Duodenal mucosa (tissue), 2 donors: ENCODE results near the gene ADAMTS18.

Experiments used
- H3K27ac ChIP-seq: one replicate; pipeline ENCODE4 v1.7.0; 2013; ENCODE audit warnings: low read depth, low read length
- H3K27me3 ChIP-seq, 2 donors: one replicate each; pipeline ENCODE4 v1.7.0; 2013; ENCODE audit warnings: low read length in 2 of 2, control low read depth in 1 of 2; ENCODE audit not compliant: insufficient read depth in 2 of 2, control insufficient read depth in 1 of 2
- H3K36me3 ChIP-seq, 2 donors: one replicate each; pipeline ENCODE4 v1.7.0; 2013; ENCODE audit warnings: low read length in 2 of 2, control low read depth in 1 of 2; ENCODE audit not compliant: insufficient read depth in 2 of 2, control insufficient read depth in 1 of 2
- H3K4me1 ChIP-seq, 2 donors: one replicate each; pipeline ENCODE4 v1.7.0; 2013; ENCODE audit warnings: low read length in 2 of 2, control low read depth in 1 of 2; ENCODE audit not compliant: insufficient read depth in 2 of 2, control insufficient read depth in 1 of 2
- H3K4me3 ChIP-seq, 2 donors: one replicate each; pipeline ENCODE4 v1.7.0; 2013; ENCODE audit warnings: low read length in 2 of 2, low read depth in 1 of 2
- H3K9ac ChIP-seq, 2 donors: one replicate each; pipeline ENCODE4 v1.7.0; 2013; ENCODE audit warnings: low read length in 2 of 2, low read depth in 1 of 2
- H3K9me3 ChIP-seq, 2 donors: one replicate each; pipeline ENCODE4 v1.7.0; 2013; ENCODE audit warnings: low read length in 2 of 2, control low read depth in 1 of 2; ENCODE audit not compliant: control insufficient read depth in 1 of 2

Gene ADAMTS18

DNA sequence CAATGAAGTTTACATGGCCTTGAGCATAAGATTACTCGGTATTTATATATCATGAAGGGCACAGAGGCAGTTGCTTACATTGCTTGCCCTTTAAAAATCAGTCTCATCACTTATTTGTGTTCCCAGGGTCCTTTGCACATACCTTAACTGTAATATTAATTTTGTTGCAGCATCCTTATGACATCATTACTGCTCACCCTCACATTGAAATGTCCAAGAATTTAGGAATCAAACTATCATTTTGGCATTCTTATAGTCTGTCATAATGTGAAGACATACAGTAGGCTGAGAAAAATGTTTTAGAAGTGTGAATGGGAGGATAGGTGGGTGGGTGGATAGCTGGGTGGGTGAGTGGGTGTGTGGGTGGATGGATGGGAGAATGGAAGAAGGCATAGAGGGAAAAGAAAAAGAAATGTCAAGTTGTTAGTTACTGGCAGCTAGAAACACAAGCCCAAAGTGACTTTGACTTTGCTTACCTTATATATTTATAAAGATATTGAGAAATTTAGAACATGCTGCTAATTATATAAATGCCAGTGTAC, 17.8 kb downstream of the ADAMTS18 start:
- Histone ChIP-seq H3K4me1 (no peaks in the 10 kb centered on the region), H3K36me3 (no peaks in the 10 kb centered on the region), H3K27ac (no peak overlapping the region), H3K9me3 (no peaks in the 10 kb centered on the region), H3K4me3 (no peak overlapping the region), H3K9ac (no peak overlapping the region), H3K27me3 (no peaks in the 10 kb centered on the region)

DNA sequence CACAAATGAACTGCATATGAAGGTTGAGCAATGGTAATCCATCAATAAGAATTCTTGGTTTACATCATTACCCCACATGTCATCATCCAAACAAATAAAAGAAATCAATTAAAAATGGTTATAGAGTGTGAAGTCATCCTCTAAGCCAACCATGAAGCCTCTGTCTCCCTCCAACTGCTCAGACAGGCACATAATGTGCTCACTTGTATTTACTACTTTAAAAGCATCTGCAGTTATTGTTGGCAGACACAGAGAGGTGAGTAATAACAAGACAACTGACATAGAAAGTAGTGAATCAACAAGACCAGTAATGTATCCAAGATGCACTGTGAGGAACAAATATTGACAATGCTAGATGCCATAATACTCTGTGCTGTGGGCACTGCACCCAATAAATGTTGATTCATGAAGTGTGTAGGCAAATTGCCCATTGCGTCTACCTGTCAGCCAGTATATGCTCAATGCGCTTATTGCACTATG, 20.0 kb downstream of the ADAMTS18 start:
- H3K27ac ChIP-seq = no peak overlapping the region
- no peak overlapping the region for H3K9ac ChIP-seq
- no peak overlapping the region for H3K4me3 ChIP-seq
- H3K4me1 ChIP-seq = no peaks in the 10 kb centered on the region
- H3K36me3 ChIP-seq = no peaks in the 10 kb centered on the region
- H3K9me3 ChIP-seq = no peaks in the 10 kb centered on the region
- H3K27me3 ChIP-seq = no peaks in the 10 kb centered on the region

DNA sequence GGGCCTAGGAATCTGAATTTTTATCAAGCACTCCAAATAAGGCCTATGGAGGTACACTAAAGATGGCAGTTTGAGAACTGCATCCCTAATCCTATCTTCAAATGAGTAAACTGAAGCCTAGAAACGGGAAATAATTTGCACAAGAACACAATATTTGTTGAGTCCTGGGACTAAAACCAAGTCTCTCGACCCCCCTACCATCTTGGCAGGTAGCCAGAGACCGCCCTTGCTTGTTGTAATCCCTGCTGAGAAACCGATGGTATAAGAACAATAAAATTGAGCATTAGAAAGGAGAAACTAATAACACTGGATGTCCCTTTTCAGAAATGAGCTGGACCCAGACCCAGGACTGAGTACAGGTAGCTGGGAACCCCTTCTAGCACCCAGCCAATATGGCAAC, 24.4 kb downstream of the ADAMTS18 start:
- H3K9ac ChIP-seq = no peak overlapping the region
- no peaks in the 10 kb centered on the region for H3K9me3 ChIP-seq
- no peaks in the 10 kb centered on the region for H3K4me1 ChIP-seq
- H3K27me3 ChIP-seq = no peaks in the 10 kb centered on the region
- H3K36me3 ChIP-seq = no peaks in the 10 kb centered on the region
- no peak overlapping the region for H3K27ac ChIP-seq
- H3K4me3 ChIP-seq = no peak overlapping the region

DNA sequence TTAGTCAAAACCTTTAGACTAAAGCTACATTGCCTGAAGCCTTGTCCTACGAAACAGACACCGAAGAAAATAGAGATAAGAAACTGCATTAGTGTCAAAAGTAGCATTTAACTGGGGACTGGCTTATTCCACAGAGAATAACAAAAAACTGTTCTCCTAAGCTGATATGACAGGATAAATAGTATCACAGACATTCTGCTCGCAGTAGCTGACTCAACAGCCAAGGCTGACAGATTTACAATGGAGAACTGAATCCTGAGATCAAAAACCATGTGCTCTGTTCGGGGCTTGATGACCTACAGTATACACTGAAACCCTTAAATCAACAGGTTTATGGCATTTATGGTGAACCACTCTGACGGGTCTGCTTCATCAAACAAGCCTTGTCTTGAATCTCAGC, 25.5 kb downstream of the ADAMTS18 start:
- Histone ChIP-seq H3K27ac (no peak overlapping the region), H3K4me1 (no peaks in the 10 kb centered on the region), H3K9ac (no peak overlapping the region), H3K9me3 (no peaks in the 10 kb centered on the region), H3K4me3 (no peak overlapping the region), H3K36me3 (no peaks in the 10 kb centered on the region), H3K27me3 (no peaks in the 10 kb centered on the region)

DNA sequence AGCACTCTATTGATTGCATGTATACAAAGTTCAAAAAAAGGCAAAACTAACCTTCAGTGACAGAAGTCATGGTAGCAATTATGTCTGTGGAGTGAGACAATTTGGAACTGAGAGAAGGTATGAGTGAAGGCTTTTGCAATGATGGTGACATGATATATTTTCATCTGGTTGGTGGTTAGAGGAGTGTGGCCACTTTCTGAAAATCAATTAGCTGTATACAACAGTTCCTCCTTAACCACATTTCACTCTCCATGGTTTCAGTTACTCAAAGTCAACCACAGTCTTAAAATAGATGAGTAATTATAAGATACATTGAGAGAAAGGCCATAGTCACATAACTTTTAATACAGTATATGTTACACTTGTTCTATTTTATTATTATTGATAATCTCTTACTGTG, 26.2 kb downstream of the ADAMTS18 start:
- H3K27ac ChIP-seq = no peak overlapping the region
- no peak overlapping the region for H3K4me3 ChIP-seq
- H3K36me3 ChIP-seq = no peaks in the 10 kb centered on the region
- H3K9me3 ChIP-seq = no peaks in the 10 kb centered on the region
- H3K4me1 ChIP-seq = no peaks in the 10 kb centered on the region
- H3K9ac ChIP-seq = no peak overlapping the region
- H3K27me3 ChIP-seq = no peaks in the 10 kb centered on the region

DNA sequence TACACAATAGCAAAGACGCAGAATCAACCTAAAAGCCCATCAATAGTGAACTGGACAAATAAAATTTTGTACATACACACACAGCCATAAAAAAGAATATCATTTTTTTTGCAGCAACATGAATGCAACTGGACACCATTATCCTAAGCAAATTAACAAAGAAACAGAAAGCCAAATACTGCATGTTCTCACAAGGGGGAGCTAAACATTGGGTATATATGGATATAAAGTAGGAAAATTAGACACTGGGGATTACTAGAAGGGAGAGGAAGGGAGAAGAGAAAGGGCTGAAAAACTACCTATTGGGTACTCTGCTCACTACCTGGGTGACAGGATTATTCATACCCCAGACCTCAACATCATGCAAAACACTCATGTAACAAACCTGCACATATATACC, 28.2 kb downstream of the ADAMTS18 start:
- Histone ChIP-seq H3K4me1 (no peaks in the 10 kb centered on the region), H3K4me3 (no peak overlapping the region), H3K9ac (no peak overlapping the region), H3K27ac (no peak overlapping the region), H3K27me3 (no peaks in the 10 kb centered on the region), H3K36me3 (no peaks in the 10 kb centered on the region), H3K9me3 (no peaks in the 10 kb centered on the region)

DNA sequence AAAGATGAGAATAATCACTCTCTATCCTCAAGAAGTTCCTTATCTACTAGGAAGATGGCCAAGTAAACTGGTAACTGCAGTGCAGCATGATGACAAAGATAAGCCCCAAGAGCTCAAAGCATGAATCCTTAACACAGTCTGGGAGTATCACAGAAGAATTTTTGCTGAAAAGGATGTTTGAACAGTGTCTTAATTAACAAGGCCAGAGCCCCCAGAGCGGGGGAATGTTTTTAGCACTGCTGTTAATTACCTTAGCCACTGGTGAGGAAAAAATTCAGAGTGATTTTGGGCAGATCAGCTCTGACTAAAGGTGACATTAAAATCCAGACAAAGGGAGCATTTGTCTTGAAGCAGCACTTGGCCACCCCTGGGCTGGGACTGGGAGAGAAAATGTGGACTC, 30.1 kb downstream of the ADAMTS18 start:
- Histone ChIP-seq H3K9ac (no peak overlapping the region), H3K27ac (no peak overlapping the region), H3K27me3 (no peaks in the 10 kb centered on the region), H3K9me3 (no peaks in the 10 kb centered on the region), H3K4me3 (no peak overlapping the region), H3K4me1 (no peaks in the 10 kb centered on the region), H3K36me3 (no peaks in the 10 kb centered on the region)

DNA sequence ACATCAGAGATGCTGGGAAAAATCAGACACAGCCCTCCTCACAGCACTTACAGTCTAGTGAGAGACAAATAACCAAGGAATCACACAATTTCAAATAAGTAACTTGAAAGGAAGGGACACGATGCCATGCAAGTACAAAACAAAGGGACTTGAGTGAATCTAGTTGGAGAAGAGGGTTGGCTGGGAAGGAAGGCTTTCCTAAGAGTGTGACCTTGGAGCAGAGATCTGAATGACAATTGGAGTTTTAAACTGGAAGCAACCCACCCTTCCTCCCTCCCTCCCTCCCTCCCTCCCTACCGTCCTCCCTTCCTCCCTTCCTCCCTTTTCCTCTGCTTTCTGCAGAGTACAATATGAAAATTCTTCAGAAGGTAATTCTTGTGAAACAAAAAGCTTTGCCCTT, 31.1 kb downstream of the ADAMTS18 start:
- no peak overlapping the region for H3K27ac ChIP-seq
- H3K4me1 ChIP-seq = no peaks in the 10 kb centered on the region
- H3K4me3 ChIP-seq = no peak overlapping the region
- no peak overlapping the region for H3K9ac ChIP-seq
- no peaks in the 10 kb centered on the region for H3K9me3 ChIP-seq
- no peaks in the 10 kb centered on the region for H3K36me3 ChIP-seq
- H3K27me3 ChIP-seq = no peaks in the 10 kb centered on the region

DNA sequence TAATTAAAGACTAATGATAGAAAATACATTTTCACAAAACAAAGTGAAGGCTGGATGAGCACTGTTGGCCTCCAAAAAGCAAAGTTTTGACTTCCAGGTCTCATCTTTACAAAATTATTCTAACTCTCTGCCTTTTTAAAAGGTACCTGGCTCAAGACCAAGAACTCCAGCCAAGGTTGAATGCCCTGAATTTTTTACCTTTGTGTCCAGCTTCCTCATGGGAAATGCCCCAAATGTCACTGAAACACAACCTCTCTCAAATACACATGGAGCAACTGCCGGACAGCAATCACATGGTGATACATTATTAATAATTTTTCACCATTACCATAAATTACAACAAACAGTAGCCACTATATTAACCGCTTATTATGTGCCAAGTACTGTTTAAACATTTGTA, 32.2 kb downstream of the ADAMTS18 start:
- no peaks in the 10 kb centered on the region for H3K4me1 ChIP-seq

DNA sequence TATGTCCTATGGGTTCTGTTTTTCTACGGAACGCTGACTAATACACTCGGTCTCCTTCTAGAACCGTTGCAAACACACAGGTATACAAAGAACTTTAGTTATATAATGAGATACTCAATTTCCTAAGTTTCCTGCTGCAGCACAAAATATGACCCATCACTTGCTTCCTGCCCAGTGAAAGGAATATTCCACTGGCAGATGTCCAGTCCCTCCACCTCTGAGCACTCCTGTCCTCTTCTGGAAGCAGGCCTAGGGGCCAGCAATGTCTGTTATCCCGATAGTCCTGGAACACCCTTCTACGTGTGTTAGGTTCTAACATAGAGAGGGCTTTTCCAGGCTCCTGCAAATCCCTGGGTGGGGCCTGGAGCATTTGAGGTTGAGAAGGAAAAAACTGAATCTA, 32.7 kb downstream of the ADAMTS18 start:
- no peaks in the 10 kb centered on the region for H3K4me1 ChIP-seq
- H3K9ac ChIP-seq = no peak overlapping the region
- no peaks in the 10 kb centered on the region for H3K9me3 ChIP-seq
- H3K27ac ChIP-seq = no peak overlapping the region
- H3K36me3 ChIP-seq = no peaks in the 10 kb centered on the region
- H3K4me3 ChIP-seq = no peak overlapping the region
- no peaks in the 10 kb centered on the region for H3K27me3 ChIP-seq

More for the DNA sequence above, 32.2 kb downstream of the ADAMTS18 start:
- no peak overlapping the region for H3K27ac ChIP-seq
- no peak overlapping the region for H3K4me3 ChIP-seq
- H3K36me3 ChIP-seq = no peaks in the 10 kb centered on the region
- H3K9me3 ChIP-seq = no peaks in the 10 kb centered on the region
- no peak overlapping the region for H3K9ac ChIP-seq
- H3K27me3 ChIP-seq = no peaks in the 10 kb centered on the region

DNA sequence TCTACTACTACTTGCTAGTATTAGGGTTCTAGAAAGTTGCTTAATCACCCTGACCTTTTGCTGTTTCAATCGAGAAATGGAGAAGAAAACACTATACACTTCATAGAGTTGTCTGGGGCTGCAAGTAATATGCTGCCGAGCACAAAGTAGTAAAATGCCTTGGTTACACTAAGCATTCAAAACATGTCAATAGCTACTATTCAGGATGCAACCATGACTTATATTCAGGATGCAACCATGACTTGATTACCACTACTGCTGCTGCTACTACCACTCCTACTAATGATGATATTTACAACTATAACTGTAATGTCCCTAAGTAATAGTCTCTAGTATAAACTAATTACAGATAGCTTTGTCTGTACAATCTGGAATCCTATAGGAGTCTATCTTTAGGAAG, 35.3 kb downstream of the ADAMTS18 start:
- Histone ChIP-seq H3K4me3 (no peak overlapping the region), H3K9ac (no peak overlapping the region), H3K27me3 (no peaks in the 10 kb centered on the region), H3K27ac (no peak overlapping the region), H3K4me1 (no peaks in the 10 kb centered on the region), H3K36me3 (no peaks in the 10 kb centered on the region), H3K9me3 (no peaks in the 10 kb centered on the region)
